ENCODE data around the gene RPL7A. TPM values are rescaled to one million over a fixed set of nuclear protein-coding genes. Genes with fewer than 3 reads are reported as not detected.
"Not testable (repeated sequence)": the region's sequence is repeated elsewhere in the genome, so short reads cannot be mapped to it uniquely, and the experiment has no call there.

Gene RPL7A
- total and polyA plus RNA-seq, 4 donors = 796 to 2,086 (median 1,475) TPM

DNA sequence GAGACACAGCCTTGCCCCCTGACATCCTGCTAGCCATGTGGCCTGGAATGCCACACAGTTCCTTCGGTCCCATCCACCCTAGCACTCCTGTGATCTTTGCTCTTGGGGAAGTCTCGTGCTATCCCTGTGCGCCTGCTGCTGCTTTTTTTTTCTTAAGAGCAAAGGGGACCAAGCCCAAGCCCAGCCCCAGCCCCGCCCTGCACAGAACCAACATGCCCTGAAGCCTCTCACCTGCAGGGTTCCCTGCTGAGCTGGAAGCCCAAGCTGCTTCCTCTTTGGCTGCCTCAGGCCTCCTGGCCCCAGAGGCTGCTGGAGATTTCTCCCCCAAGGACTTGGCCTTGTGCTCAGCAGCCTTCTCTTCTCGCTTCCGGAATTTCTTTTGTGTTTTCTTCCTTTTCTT lies 13.9 kb upstream of the RPL7A start:
- Histone ChIP-seq H3K4me1 (ENCODE audit: control insufficient read depth, insufficient read depth, low read length) (peaks cover 26% of the 10 kb centered on the region), H3K27me3 (ENCODE audit: control insufficient read depth, insufficient read depth, low read length) (no peaks in the 10 kb centered on the region), H3K36me3 (ENCODE audit: control insufficient read depth, insufficient read depth, low read length) (peaks cover 49% of the 10 kb centered on the region), H3K4me3 (ENCODE audit: low read depth, low read length) (no peak overlapping the region), H3K9me3 (ENCODE audit: control insufficient read depth, insufficient read depth, low read length) (no peaks in the 10 kb centered on the region), H3K27ac (ENCODE audit: low read depth, low read length) (no peak overlapping the region)
- 85% methylated on average over 6 of the region's 6 CpGs for WGBS (ENCODE audit: insufficient coverage)
- DNase-seq (ENCODE audit: low read depth in 4 of 6, low spot score in 6 of 6) = no peak

DNA sequence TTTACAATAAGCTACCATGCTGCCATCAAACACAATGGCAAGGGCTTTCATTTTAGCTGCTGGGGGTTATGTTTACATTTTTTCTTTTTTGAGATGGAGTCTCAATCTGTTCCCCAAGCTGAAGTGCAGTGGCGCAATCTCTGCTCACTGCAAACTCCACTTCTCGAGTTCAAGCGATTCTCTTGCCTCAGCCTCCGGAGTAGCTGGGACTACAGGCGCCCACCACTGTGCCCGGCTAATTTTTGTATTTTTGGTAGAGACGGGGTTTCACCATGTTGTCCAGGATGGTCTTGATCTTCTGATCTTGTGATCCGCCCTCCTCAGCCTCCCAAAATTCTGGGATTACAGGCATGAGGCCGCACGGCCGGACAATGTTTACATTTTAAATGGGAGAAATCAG lies 13.1 kb upstream of the RPL7A start:
- Histone ChIP-seq H3K4me3 (ENCODE audit: low read depth, low read length) (peak overlapping the region; percentile 96), H3K4me1 (ENCODE audit: control insufficient read depth, insufficient read depth, low read length) (peaks cover 26% of the 10 kb centered on the region), H3K36me3 (ENCODE audit: control insufficient read depth, insufficient read depth, low read length) (peaks cover 54% of the 10 kb centered on the region)
- not testable (repeated sequence) for H3K27ac ChIP-seq (ENCODE audit: low read depth, low read length); H3K27me3 ChIP-seq (ENCODE audit: control insufficient read depth, insufficient read depth, low read length); H3K9me3 ChIP-seq (ENCODE audit: control insufficient read depth, insufficient read depth, low read length); DNase-seq (ENCODE audit: low read depth in 4 of 6, low spot score in 6 of 6)
- WGBS (ENCODE audit: insufficient coverage) = 87% methylated on average over 10 of the region's 11 CpGs

DNA sequence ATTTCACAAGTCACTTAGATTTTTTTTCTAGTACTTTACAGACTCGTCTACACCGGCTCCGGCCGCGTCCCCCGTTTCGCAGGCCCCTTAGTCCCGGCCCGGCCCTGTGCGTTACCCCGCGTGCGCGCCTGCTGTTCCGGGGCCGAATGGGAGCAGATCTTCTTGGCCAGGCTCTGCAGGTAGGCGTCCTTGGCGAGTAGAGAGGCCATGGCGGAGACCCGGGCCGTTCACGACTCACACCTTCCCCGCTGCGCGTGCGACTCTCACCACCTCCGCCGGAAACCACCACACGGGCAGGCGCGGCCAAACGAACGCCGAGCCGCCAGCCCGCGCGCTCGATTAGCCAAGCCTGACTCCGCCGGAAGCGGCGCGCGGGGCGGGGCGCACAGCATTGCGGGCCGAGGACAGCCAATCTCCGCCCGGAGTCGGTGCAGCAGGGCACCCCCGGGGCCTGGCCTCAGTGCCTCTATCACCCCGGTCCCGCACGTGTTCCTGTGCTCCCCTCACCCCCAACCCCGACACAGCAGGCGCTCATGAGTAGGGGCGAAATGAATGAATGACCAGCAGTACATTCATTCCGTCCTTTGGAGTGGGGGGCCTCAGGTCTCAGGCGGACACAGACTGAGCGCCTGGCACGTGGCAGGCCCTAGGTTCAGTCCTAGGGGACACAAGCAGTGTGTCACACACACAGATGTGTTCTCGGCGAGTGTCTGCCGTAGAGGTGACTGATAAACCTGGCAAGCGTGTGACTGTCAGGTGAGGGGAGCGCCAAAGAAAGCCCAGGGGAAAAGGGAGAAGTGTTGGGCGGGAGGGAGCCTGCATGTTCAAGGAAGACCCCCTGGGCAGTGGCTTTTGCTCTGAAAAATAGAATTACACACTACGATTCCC lies 11.8 kb upstream of the RPL7A start, which contains the start of gene SURF6:
Gene SURF6 (minus strand): TSS at position 265 of the 888 bp plus-strand sequence. CDS start 56 bp downstream, at position 209.
- Histone ChIP-seq H3K36me3 (ENCODE audit: control insufficient read depth, insufficient read depth, low read length) (peaks cover 58% of the 10 kb centered on the region), H3K4me3 (ENCODE audit: low read depth, low read length) (peak within 1 kb of the TSS; percentile 96), H3K27ac (ENCODE audit: low read depth, low read length) (peak within 1 kb of the TSS; percentile 76), H3K4me1 (ENCODE audit: control insufficient read depth, insufficient read depth, low read length) (peaks cover 26% of the 10 kb centered on the region), H3K27me3 (ENCODE audit: control insufficient read depth, insufficient read depth, low read length) (no peaks in the 10 kb centered on the region), H3K9me3 (ENCODE audit: control insufficient read depth, insufficient read depth, low read length) (no peaks in the 10 kb centered on the region)
- peak; percentile 79 to 97 (median 89) for DNase-seq (ENCODE audit: low read depth in 4 of 6, low spot score in 6 of 6)
- WGBS (ENCODE audit: insufficient coverage) = under 1% methylated on average over 65 of the region's 70 CpGs

DNA sequence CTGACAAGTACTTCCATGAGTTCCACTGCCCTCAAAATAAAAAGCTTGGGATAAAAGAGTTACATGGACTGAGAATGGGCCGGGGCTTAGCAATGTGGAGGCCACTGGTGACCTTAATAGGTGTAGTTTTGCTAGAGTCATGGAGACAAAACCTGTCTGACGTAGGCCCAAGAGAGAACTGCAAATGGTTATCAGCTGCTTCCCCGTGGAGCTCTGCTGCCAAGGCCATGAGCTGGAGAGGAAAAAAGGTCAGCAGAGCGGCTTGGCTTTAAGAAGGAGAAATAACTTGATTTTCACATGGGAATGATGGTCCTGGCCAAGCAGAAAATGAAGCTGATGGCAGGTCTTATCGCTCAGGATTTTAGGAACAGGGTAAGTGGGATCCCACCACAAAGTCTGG lies 8.4 kb upstream of the RPL7A start:
- H3K4me3 ChIP-seq (ENCODE audit: low read depth, low read length) = no peak overlapping the region
- H3K27ac ChIP-seq (ENCODE audit: low read depth, low read length) = no peak overlapping the region
- WGBS (ENCODE audit: insufficient coverage) = 91% methylated on average over 5 of the region's 5 CpGs
- H3K27me3 ChIP-seq (ENCODE audit: control insufficient read depth, insufficient read depth, low read length) = no peaks in the 10 kb centered on the region
- no peak for DNase-seq (ENCODE audit: low read depth in 4 of 6, low spot score in 6 of 6)
- H3K36me3 ChIP-seq (ENCODE audit: control insufficient read depth, insufficient read depth, low read length) = peaks cover 61% of the 10 kb centered on the region
- peaks cover 19% of the 10 kb centered on the region for H3K4me1 ChIP-seq (ENCODE audit: control insufficient read depth, insufficient read depth, low read length)
- no peaks in the 10 kb centered on the region for H3K9me3 ChIP-seq (ENCODE audit: control insufficient read depth, insufficient read depth, low read length)

DNA sequence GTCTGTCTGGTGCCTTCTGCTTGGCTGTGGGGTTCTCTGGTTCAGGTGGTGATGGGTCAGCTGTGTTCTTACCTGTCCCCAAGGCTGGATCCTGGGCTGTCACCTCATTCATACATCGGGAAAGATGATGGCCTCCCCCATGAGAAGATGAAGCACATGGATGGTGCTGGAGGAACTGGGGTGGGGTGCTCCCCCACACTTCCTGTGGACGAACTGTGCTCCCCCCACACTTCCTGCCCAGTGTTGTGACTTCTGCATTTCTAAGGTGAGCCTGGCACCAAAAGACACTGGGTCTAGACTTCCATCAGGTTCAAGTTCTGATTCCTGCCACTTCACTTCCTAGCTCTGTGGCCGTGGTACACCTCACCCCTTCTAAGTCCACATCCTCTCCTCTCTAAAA lies 7.8 kb upstream of the RPL7A start:
- H3K9me3 ChIP-seq (ENCODE audit: control insufficient read depth, insufficient read depth, low read length) = no peaks in the 10 kb centered on the region
- no peak overlapping the region for H3K4me3 ChIP-seq (ENCODE audit: low read depth, low read length)
- no peaks in the 10 kb centered on the region for H3K27me3 ChIP-seq (ENCODE audit: control insufficient read depth, insufficient read depth, low read length)
- H3K27ac ChIP-seq (ENCODE audit: low read depth, low read length) = no peak overlapping the region
- no peak for DNase-seq (ENCODE audit: low read depth in 4 of 6, low spot score in 6 of 6)
- 100% methylated on average over 1 of the region's 3 CpGs for WGBS (ENCODE audit: insufficient coverage)
- peaks cover 67% of the 10 kb centered on the region for H3K36me3 ChIP-seq (ENCODE audit: control insufficient read depth, insufficient read depth, low read length)
- peaks cover 12% of the 10 kb centered on the region for H3K4me1 ChIP-seq (ENCODE audit: control insufficient read depth, insufficient read depth, low read length)

DNA sequence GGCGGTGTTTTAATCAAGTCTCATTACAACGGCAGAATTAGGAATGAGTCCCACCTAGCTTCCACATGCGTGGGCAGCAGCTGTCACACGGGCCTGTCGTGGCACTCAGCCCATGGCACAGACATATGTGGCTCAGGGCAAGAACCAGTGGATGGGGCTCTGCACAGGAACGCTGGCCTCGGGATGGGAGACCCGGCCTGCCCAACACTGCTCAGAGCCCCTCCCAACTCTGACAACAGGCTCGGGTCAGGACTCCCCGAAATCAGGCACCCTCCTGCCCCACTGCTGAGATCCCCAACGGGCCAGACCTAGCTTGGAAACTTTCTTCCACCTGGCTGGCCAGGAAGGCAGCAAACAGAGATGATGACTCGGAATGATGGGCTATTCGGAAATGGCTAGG lies 7.1 kb upstream of the RPL7A start:
- Histone ChIP-seq H3K27me3 (ENCODE audit: control insufficient read depth, insufficient read depth, low read length) (no peaks in the 10 kb centered on the region), H3K27ac (ENCODE audit: low read depth, low read length) (no peak overlapping the region), H3K4me3 (ENCODE audit: low read depth, low read length) (no peak overlapping the region), H3K4me1 (ENCODE audit: control insufficient read depth, insufficient read depth, low read length) (peaks cover 11% of the 10 kb centered on the region), H3K9me3 (ENCODE audit: control insufficient read depth, insufficient read depth, low read length) (no peaks in the 10 kb centered on the region), H3K36me3 (ENCODE audit: control insufficient read depth, insufficient read depth, low read length) (peaks cover 73% of the 10 kb centered on the region)
- 94% methylated on average over 13 of the region's 13 CpGs for WGBS (ENCODE audit: insufficient coverage)
- DNase-seq (ENCODE audit: low read depth in 4 of 6, low spot score in 6 of 6) = no peak

DNA sequence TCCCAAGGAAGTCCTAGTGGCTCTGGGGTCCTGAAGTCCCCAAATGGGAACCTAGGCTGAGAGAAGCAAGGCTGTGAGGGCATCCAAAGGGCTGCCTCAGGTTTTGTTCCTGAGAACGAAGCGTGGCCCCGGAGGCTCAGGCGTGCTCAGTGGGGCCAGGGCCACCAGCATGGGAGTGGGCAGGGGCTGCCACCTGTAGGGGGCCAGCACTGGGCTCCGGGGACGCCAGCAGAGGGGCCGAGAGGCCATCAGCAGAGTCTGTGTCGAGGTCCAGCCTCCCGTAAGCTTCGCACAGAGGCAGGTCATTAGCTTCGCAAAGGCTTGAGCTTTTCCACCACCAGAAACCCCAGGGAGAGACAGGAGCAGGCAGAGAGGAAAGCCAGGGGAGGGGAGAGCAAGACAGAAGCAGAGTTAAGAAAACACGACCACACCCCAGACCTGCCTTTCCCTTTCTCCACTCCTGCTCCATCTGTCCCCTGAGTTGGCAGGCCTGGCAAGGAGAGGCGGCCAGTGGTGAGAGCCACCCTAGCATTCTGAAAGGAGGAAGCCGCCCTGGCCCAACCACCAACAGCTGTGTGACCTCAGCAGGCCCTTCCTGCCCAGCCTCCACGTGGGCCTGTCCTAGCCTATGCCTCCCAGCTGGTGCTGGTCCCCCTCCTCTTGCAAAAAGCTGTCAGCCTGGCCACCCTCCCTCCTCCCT lies 6.5 kb upstream of the RPL7A start:
- no peak for DNase-seq (ENCODE audit: low read depth in 4 of 6, low spot score in 6 of 6)
- no peaks in the 10 kb centered on the region for H3K27me3 ChIP-seq (ENCODE audit: control insufficient read depth, insufficient read depth, low read length)
- H3K4me3 ChIP-seq (ENCODE audit: low read depth, low read length) = no peak overlapping the region
- peaks cover 79% of the 10 kb centered on the region for H3K36me3 ChIP-seq (ENCODE audit: control insufficient read depth, insufficient read depth, low read length)
- no peak overlapping the region for H3K27ac ChIP-seq (ENCODE audit: low read depth, low read length)
- H3K4me1 ChIP-seq (ENCODE audit: control insufficient read depth, insufficient read depth, low read length) = peaks cover 14% of the 10 kb centered on the region
- no peaks in the 10 kb centered on the region for H3K9me3 ChIP-seq (ENCODE audit: control insufficient read depth, insufficient read depth, low read length)
- 93% methylated on average over 8 of the region's 15 CpGs for WGBS (ENCODE audit: insufficient coverage)

DNA sequence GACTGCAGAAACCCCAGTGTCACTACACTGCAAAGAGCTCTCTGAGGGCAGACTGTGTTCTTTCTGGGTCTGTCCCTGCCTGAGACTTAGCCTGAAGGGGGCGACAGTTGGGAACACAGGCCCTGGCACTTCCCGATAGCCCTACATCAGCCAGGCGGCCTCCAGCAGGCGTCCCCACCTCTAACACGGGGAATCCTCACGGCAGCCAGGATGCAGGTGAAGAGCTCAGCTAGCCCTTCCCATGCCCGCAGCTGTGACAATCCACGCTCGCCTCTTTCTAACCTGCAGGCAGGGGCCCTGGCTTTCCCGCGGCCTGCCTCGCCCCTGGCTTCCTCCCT lies 6.0 kb upstream of the RPL7A start:
- peaks cover 82% of the 10 kb centered on the region for H3K36me3 ChIP-seq (ENCODE audit: control insufficient read depth, insufficient read depth, low read length)
- H3K9me3 ChIP-seq (ENCODE audit: control insufficient read depth, insufficient read depth, low read length) = no peaks in the 10 kb centered on the region
- WGBS (ENCODE audit: insufficient coverage) = 64% methylated on average over 12 of the region's 12 CpGs
- H3K27me3 ChIP-seq (ENCODE audit: control insufficient read depth, insufficient read depth, low read length) = no peaks in the 10 kb centered on the region
- H3K4me3 ChIP-seq (ENCODE audit: low read depth, low read length) = no peak overlapping the region
- no peak for DNase-seq (ENCODE audit: low read depth in 4 of 6, low spot score in 6 of 6)
- no peak overlapping the region for H3K27ac ChIP-seq (ENCODE audit: low read depth, low read length)
- peaks cover 14% of the 10 kb centered on the region for H3K4me1 ChIP-seq (ENCODE audit: control insufficient read depth, insufficient read depth, low read length)

DNA sequence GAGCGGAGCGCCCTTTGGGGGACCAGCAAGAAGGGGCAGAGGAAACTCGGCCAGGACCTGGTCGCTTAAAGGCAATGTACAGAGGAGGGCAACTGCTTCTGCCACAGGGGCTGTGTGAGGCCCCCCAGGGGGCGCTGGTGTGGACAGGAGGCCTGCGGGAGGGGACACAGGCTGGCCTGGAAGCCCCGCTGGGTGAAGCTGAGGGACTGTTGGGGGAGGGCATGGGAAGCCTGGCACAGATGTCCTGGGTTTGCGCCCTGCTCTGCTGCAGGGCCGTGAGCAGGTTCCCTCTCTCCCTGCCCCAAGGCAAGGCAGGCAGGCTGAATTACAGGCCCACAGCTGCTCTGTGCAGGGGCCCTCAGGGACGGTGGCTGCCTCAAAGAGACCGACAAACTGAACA lies 5.4 kb upstream of the RPL7A start:
- DNase-seq (ENCODE audit: low read depth in 4 of 6, low spot score in 6 of 6) = no peak
- H3K9me3 ChIP-seq (ENCODE audit: control insufficient read depth, insufficient read depth, low read length) = no peaks in the 10 kb centered on the region
- H3K4me1 ChIP-seq (ENCODE audit: control insufficient read depth, insufficient read depth, low read length) = peaks cover 15% of the 10 kb centered on the region
- H3K36me3 ChIP-seq (ENCODE audit: control insufficient read depth, insufficient read depth, low read length) = peaks cover 82% of the 10 kb centered on the region
- no peaks in the 10 kb centered on the region for H3K27me3 ChIP-seq (ENCODE audit: control insufficient read depth, insufficient read depth, low read length)
- 73% methylated on average over 11 of the region's 11 CpGs for WGBS (ENCODE audit: insufficient coverage)
- no peak overlapping the region for H3K27ac ChIP-seq (ENCODE audit: low read depth, low read length)
- no peak overlapping the region for H3K4me3 ChIP-seq (ENCODE audit: low read depth, low read length)

Measured in spinal cord (tissue), 10 donors.